CD4-positive, alpha-beta memory T cell (primary cell): ENCODE results near the gene CDRT4. TPM values are rescaled to one million over a fixed set of nuclear protein-coding genes. Genes with fewer than 3 reads are reported as not detected.

Experiments
- CTCF ChIA-PET: fragments of 350-600 bp; sonication (Branson Sonifier 250); formaldehyde crosslinking; loops from one replicate; lab custom pipeline; 2021; ENCODE audit warnings: inconsistent platforms; ENCODE audit not compliant: partially characterized antibody; lab: Charles Lee
- POLR2A ChIA-PET: fragments of 350-600 bp; sonication (Branson Sonifier 250); formaldehyde crosslinking; loops from one replicate; lab custom pipeline; 2021; ENCODE audit not compliant: partially characterized antibody; lab: Charles Lee
- DNase-seq, 5 donors: peaks; one replicate each; pipeline versions ENCODE4 v3.0.0 to v3.0.0-alpha.2; 2020 to 2022; ENCODE audit warnings: mixed read lengths in 1 of 5
- H3K27ac ChIP-seq: one replicate; pipeline ENCODE4 v1.7.0; 2013; ENCODE audit warnings: low read depth, low read length
- H3K27me3 ChIP-seq: 2 replicates; pipeline ENCODE4 v1.7.0; 2013; ENCODE audit warnings: mild to moderate bottlenecking, low read length, moderate library complexity; ENCODE audit not compliant: insufficient read depth
- H3K36me3 ChIP-seq: 2 replicates; pipeline ENCODE4 v1.7.0; 2013; ENCODE audit warnings: mild to moderate bottlenecking, low read length, moderate library complexity; ENCODE audit not compliant: insufficient read depth
- H3K4me1 ChIP-seq: 2 replicates; pipeline ENCODE4 v1.7.0; 2013; ENCODE audit warnings: mild to moderate bottlenecking, low read length, moderate library complexity; ENCODE audit not compliant: insufficient read depth
- H3K4me3 ChIP-seq, 2 donors: one replicate each; pipeline ENCODE4 v1.7.0; 2013; ENCODE audit warnings: low read length in 2 of 2, mild to moderate bottlenecking in 1 of 2
- H3K9me3 ChIP-seq, 2 donors: one replicate each; pipeline ENCODE4 v1.7.0; 2013; ENCODE audit warnings: low read length in 2 of 2, control low read depth in 1 of 2; ENCODE audit not compliant: control insufficient read depth in 1 of 2
- H3K27ac Mint-ChIP-seq, 7 donors: one replicate each; pipeline ENCODE4 v1.8.0; 2020 to 2021; ENCODE audit warnings: mixed read lengths in 7 of 7, mild to moderate bottlenecking in 6 of 7, inconsistent platforms in 3 of 7, moderate library complexity in 3 of 7
- H3K27me3 Mint-ChIP-seq, 2 donors: one replicate each; pipeline ENCODE4 v1.8.0; 2020 to 2021; ENCODE audit warnings: mixed read lengths in 2 of 2
- H3K36me3 Mint-ChIP-seq, 2 donors: one replicate each; pipeline ENCODE4 v1.8.0; 2020 to 2021; ENCODE audit warnings: mixed read lengths in 2 of 2, inconsistent platforms in 1 of 2, mild to moderate bottlenecking in 1 of 2
- H3K4me1 Mint-ChIP-seq, 4 donors: one replicate each; pipeline ENCODE4 v1.8.0; 2020 to 2021; ENCODE audit warnings: mixed read lengths in 4 of 4, mild to moderate bottlenecking in 1 of 4
- H3K4me3 Mint-ChIP-seq, 8 donors: one replicate each; pipeline ENCODE4 v1.8.0; 2020 to 2021; ENCODE audit warnings: mixed read lengths in 8 of 8, mild to moderate bottlenecking in 7 of 8, moderate library complexity in 6 of 8, inconsistent platforms in 3 of 8
- H3K9me3 Mint-ChIP-seq, 8 donors: one replicate each; pipeline ENCODE4 v1.8.0; 2020 to 2021; ENCODE audit warnings: mixed read lengths in 8 of 8, mild to moderate bottlenecking in 5 of 8, inconsistent platforms in 3 of 8, moderate library complexity in 1 of 8
- intact Hi-C: fragments of 100-400 bp; cut with micrococcal nuclease; formaldehyde crosslinking; loops from one replicate; pipeline ENCODE4 v1.15.1; 2023
- polyA plus RNA-seq, 2 donors: library from polyadenylated mRNA; unstranded; fragments of 300-500 nt; fragmentation: Illumina TruSeq; gene quantifications; one replicate each; pipeline ENCODE4 v1.2.3, GENCODE V29; 2021
- total RNA-seq, 2 experiments: library from RNA; stranded (reverse); gene quantifications; one replicate each; pipeline ENCODE4 v1.2.3, GENCODE V29; 2021

Gene CDRT4
- total and polyA plus RNA-seq, 4 experiments from 2014 or later, result 1.9 to 17.3 (median 5.8) TPM

DNA sequence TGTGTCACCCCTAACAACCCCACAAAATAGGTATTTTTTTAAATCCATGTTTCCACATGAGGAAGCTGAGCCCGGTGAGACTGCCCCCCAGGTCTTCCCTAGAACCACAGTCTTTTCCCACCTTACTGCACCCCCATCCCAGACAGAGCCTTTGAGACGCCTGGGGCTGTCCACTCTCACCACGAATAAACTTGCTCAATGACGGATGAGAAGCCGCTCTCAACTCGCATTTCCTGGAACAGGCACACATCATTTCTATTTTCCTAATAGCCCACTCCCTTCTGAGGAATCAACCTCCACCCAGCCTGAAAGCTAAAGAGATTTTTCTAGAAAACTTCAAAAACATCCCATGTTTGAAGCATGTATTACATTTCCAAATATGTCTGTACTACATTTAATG lies 14.1 kb upstream of the CDRT4 start:
- H3K27me3 ChIP-seq, result no peaks in the 10 kb centered on the region
- H3K4me3 ChIP-seq, result no peak overlapping the region
- Mint-ChIP-seq H3K27me3 (no peaks in the 10 kb centered on the region), H3K27ac (no peak overlapping the region), H3K4me3 (no peak overlapping the region), H3K9me3 (no peaks in the 10 kb centered on the region), H3K36me3 (peaks cover 14 to 20% of the 10 kb centered on the region in 2 donors), H3K4me1 (peaks cover 0 to 2% (median under 1%) of the 10 kb centered on the region in 4 donors)
- no peak overlapping the region for H3K27ac ChIP-seq
- CTCF ChIA-PET, result interaction anchor here (1.5 kb wide), 1 partner anchor 45 kb away, joined by 3 read pairs; no protein-coding TSS in a partner anchor
- H3K4me1 ChIP-seq, result no peaks in the 10 kb centered on the region
- no peaks in the 10 kb centered on the region for H3K36me3 ChIP-seq
- H3K9me3 ChIP-seq, result no peaks in the 10 kb centered on the region
- no peak for DNase-seq
- POLR2A ChIA-PET, result no interaction called here
- intact Hi-C loops, result no loop called here

DNA sequence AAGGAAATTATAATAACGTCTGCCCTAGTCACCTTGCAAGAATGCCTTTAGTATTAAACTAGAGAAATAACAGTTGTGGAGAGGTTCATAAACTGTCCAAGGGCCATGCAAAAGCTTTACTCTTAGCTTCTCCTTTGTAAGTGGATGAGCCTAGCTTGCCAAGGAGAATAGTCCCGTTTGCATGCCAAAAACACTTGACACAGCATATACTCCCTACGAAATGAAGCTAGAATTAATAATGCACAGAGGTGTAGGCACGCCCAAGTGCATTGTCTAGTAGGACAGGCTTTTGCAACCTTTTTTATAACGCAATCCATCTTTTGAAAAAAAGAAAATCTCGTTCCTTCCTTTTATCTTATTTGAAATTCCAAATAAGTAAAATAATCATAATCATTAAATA lies 12.8 kb upstream of the CDRT4 start:
- ChIA-PET POLR2A (no interaction called here), CTCF (interaction anchor here (1.3 to 1.5 kb wide), 2 partner anchors 22 to 44 kb away, joined by 3 to 8 read pairs; no protein-coding TSS in a partner anchor)
- Mint-ChIP-seq H3K27ac (no peak overlapping the region), H3K4me1 (peaks cover 0 to 2% (median under 1%) of the 10 kb centered on the region in 4 donors), H3K27me3 (no peaks in the 10 kb centered on the region), H3K4me3 (no peak overlapping the region), H3K9me3 (no peaks in the 10 kb centered on the region), H3K36me3 (peaks cover 22 to 28% of the 10 kb centered on the region in 2 donors)
- Histone ChIP-seq H3K4me1 (no peaks in the 10 kb centered on the region), H3K4me3 (no peak overlapping the region), H3K27ac (no peak overlapping the region), H3K9me3 (no peaks in the 10 kb centered on the region), H3K27me3 (no peaks in the 10 kb centered on the region), H3K36me3 (no peaks in the 10 kb centered on the region)
- intact Hi-C loops, result no loop called here
- no peak for DNase-seq

GRCh38 chr17:15479703-15480102 lies 12.3 kb upstream of the CDRT4 start:
- CTCF ChIA-PET, result interaction anchor here (1.3 kb wide), 1 partner anchor 23 kb away, joined by 8 read pairs; no protein-coding TSS in a partner anchor
- H3K27ac Mint-ChIP-seq, result no peak overlapping the region
- H3K36me3 Mint-ChIP-seq, result peaks cover 23 to 30% of the 10 kb centered on the region in 2 donors

GRCh38 chr17:15478845-15479244 lies 11.4 kb upstream of the CDRT4 start:
- no peaks in the 10 kb centered on the region for H3K4me1 ChIP-seq
- no peak overlapping the region for H3K27ac ChIP-seq
- no peaks in the 10 kb centered on the region for H3K36me3 ChIP-seq
- Mint-ChIP-seq H3K27ac (no peak overlapping the region), H3K9me3 (peaks cover 0 to 3% (median 0%) of the 10 kb centered on the region in 8 donors), H3K27me3 (no peaks in the 10 kb centered on the region), H3K4me3 (no peak overlapping the region), H3K36me3 (peaks cover 25 to 35% of the 10 kb centered on the region in 2 donors), H3K4me1 (peaks cover 0 to 2% (median under 1%) of the 10 kb centered on the region in 4 donors)
- no peak for DNase-seq
- intact Hi-C loops, result no loop called here
- ChIA-PET CTCF (no interaction called here), POLR2A (no interaction called here)
- no peaks in the 10 kb centered on the region for H3K27me3 ChIP-seq
- H3K4me3 ChIP-seq, result no peak overlapping the region
- no peaks in the 10 kb centered on the region for H3K9me3 ChIP-seq

More at GRCh38 chr17:15479703-15480102, 12.3 kb upstream of the CDRT4 start:
- intact Hi-C loops, result no loop called here
- Mint-ChIP-seq H3K27me3 (no peaks in the 10 kb centered on the region), H3K9me3 (no peaks in the 10 kb centered on the region), H3K4me1 (peaks cover 0 to 2% (median under 1%) of the 10 kb centered on the region in 4 donors), H3K4me3 (no peak overlapping the region)
- Histone ChIP-seq H3K27ac (no peak overlapping the region), H3K4me3 (no peak overlapping the region), H3K36me3 (no peaks in the 10 kb centered on the region), H3K9me3 (no peaks in the 10 kb centered on the region), H3K4me1 (no peaks in the 10 kb centered on the region), H3K27me3 (no peaks in the 10 kb centered on the region)
- POLR2A ChIA-PET, result no interaction called here
- no peak for DNase-seq

GRCh38 chr17:15475631-15476354 lies 8.4 kb upstream of the CDRT4 start:
- Mint-ChIP-seq H3K4me1 (peaks cover 0 to 2% (median under 1%) of the 10 kb centered on the region in 4 donors), H3K27me3 (no peaks in the 10 kb centered on the region), H3K27ac (no peak overlapping the region), H3K36me3 (peaks cover 24 to 43% of the 10 kb centered on the region in 2 donors), H3K4me3 (no peak overlapping the region), H3K9me3 (peaks cover 0 to 3% (median 0%) of the 10 kb centered on the region in 8 donors)
- Histone ChIP-seq H3K36me3 (no peaks in the 10 kb centered on the region), H3K9me3 (no peaks in the 10 kb centered on the region), H3K27me3 (no peaks in the 10 kb centered on the region), H3K4me3 (no peak overlapping the region), H3K27ac (no peak overlapping the region), H3K4me1 (no peaks in the 10 kb centered on the region)
- intact Hi-C loops, result no loop called here
- DNase-seq, result no peak
- ChIA-PET CTCF (no interaction called here), POLR2A (no interaction called here)

GRCh38 chr17:15472891-15473290 lies 5.5 kb upstream of the CDRT4 start:
- CTCF ChIA-PET, result interaction anchor here (1.2 kb wide), 1 partner anchor 17 kb away, joined by 3 read pairs; no protein-coding TSS in a partner anchor

GRCh38 chr17:15470536-15470935 lies 3.1 kb upstream of the CDRT4 start:
- POLR2A ChIA-PET, result no interaction called here
- CTCF ChIA-PET, result no interaction called here

More at GRCh38 chr17:15472891-15473290, 5.5 kb upstream of the CDRT4 start:
- intact Hi-C loops, result no loop called here
- no peak overlapping the region for H3K27ac Mint-ChIP-seq
- peaks cover 0 to 3% (median 0%) of the 10 kb centered on the region in 8 donors for H3K9me3 Mint-ChIP-seq
- H3K36me3 Mint-ChIP-seq, result peaks cover 20 to 37% of the 10 kb centered on the region in 2 donors
- no peaks in the 10 kb centered on the region for H3K9me3 ChIP-seq
- no peak for DNase-seq
- H3K36me3 ChIP-seq, result no peaks in the 10 kb centered on the region
- no peaks in the 10 kb centered on the region for H3K4me1 ChIP-seq
- H3K4me1 Mint-ChIP-seq, result peaks cover 0 to 2% (median 0%) of the 10 kb centered on the region in 4 donors
- H3K27me3 Mint-ChIP-seq, result no peaks in the 10 kb centered on the region
- H3K4me3 Mint-ChIP-seq, result no peak overlapping the region
- no peak overlapping the region for H3K27ac ChIP-seq
- POLR2A ChIA-PET, result no interaction called here
- H3K4me3 ChIP-seq, result no peak overlapping the region
- H3K27me3 ChIP-seq, result no peaks in the 10 kb centered on the region

More at GRCh38 chr17:15470536-15470935, 3.1 kb upstream of the CDRT4 start:
- H3K27me3 ChIP-seq, result no peaks in the 10 kb centered on the region
- H3K4me3 ChIP-seq, result no peak overlapping the region
- Mint-ChIP-seq H3K4me1 (no peaks in the 10 kb centered on the region), H3K36me3 (peaks cover 11 to 28% of the 10 kb centered on the region in 2 donors), H3K4me3 (no peak overlapping the region), H3K27me3 (no peaks in the 10 kb centered on the region), H3K27ac (no peak overlapping the region), H3K9me3 (peaks cover 0 to 3% (median 0%) of the 10 kb centered on the region in 8 donors)
- intact Hi-C loops, result no loop called here
- no peaks in the 10 kb centered on the region for H3K4me1 ChIP-seq
- no peak for DNase-seq
- no peaks in the 10 kb centered on the region for H3K36me3 ChIP-seq
- no peaks in the 10 kb centered on the region for H3K9me3 ChIP-seq
- no peak overlapping the region for H3K27ac ChIP-seq
